Nephron progenitor cell (in vitro differentiated cells): Measurements from ENCODE around the gene FCHO1.

Experiments used
- DNase-seq: peaks from one replicate; pipeline ENCODE4 v3.0.0; 2021
- H3K27ac Mint-ChIP-seq: 2 replicates; pipeline ENCODE4 v1.8.0; 2021; ENCODE audit warnings: mild to moderate bottlenecking, moderate library complexity, mixed read lengths
- H3K27me3 Mint-ChIP-seq: 2 replicates; pipeline ENCODE4 v1.8.0; 2021; ENCODE audit warnings: mild to moderate bottlenecking, low read depth, mixed read lengths; ENCODE audit not compliant: poor library complexity
- H3K36me3 Mint-ChIP-seq: 2 replicates; pipeline ENCODE4 v1.8.0; 2021; ENCODE audit warnings: low read depth, mixed read lengths
- H3K4me1 Mint-ChIP-seq: 2 replicates; pipeline ENCODE4 v1.8.0; 2021; ENCODE audit warnings: mixed read lengths
- H3K4me3 Mint-ChIP-seq: 2 replicates; pipeline ENCODE4 v1.8.0; 2021; ENCODE audit warnings: mild to moderate bottlenecking, moderate library complexity, mixed read lengths
- H3K9me3 Mint-ChIP-seq: 2 replicates; pipeline ENCODE4 v1.8.0; 2021; ENCODE audit warnings: mild to moderate bottlenecking, moderate library complexity, mixed read lengths
- TF ChIP-seq, protein P1 (sequence below): fragments of 200-600 bp; sonication (generic); IDR thresholded peaks from 2 replicates; pipeline ENCODE4 v1.5.0; 2021; ENCODE audit warnings: antibody characterized with exemption

Gene FCHO1

GRCh38 chr19:17831419-17831888 lies 80.2 kb downstream of the FCHO1 start:
- Mint-ChIP-seq H3K27me3 (peaks cover 32% of the 10 kb centered on the region), H3K27ac (no peak overlapping the region), H3K9me3 (no peaks in the 10 kb centered on the region), H3K4me1 (peaks cover 33% of the 10 kb centered on the region), H3K4me3 (peak overlapping the region; percentile 82), H3K36me3 (no peaks in the 10 kb centered on the region)
- TF ChIP-seq, protein P1, sequence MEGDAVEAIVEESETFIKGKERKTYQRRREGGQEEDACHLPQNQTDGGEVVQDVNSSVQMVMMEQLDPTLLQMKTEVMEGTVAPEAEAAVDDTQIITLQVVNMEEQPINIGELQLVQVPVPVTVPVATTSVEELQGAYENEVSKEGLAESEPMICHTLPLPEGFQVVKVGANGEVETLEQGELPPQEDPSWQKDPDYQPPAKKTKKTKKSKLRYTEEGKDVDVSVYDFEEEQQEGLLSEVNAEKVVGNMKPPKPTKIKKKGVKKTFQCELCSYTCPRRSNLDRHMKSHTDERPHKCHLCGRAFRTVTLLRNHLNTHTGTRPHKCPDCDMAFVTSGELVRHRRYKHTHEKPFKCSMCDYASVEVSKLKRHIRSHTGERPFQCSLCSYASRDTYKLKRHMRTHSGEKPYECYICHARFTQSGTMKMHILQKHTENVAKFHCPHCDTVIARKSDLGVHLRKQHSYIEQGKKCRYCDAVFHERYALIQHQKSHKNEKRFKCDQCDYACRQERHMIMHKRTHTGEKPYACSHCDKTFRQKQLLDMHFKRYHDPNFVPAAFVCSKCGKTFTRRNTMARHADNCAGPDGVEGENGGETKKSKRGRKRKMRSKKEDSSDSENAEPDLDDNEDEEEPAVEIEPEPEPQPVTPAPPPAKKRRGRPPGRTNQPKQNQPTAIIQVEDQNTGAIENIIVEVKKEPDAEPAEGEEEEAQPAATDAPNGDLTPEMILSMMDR: no peak
- peak; percentile 21 for DNase-seq

- H3K27ac Mint-ChIP-seq: no peak overlapping the region
- no peaks in the 10 kb centered on the region for H3K36me3 Mint-ChIP-seq
- TF ChIP-seq, protein P1: no peak
- peaks cover 36% of the 10 kb centered on the region for H3K27me3 Mint-ChIP-seq
- no peak for DNase-seq
- peaks cover 36% of the 10 kb centered on the region for H3K4me1 Mint-ChIP-seq
- no peak overlapping the region for H3K4me3 Mint-ChIP-seq
- no peaks in the 10 kb centered on the region for H3K9me3 Mint-ChIP-seq
Observed at GRCh38 chr19:17832443-17833208, 81.3 kb downstream of the FCHO1 start.

- H3K9me3 Mint-ChIP-seq: no peaks in the 10 kb centered on the region
- no peak overlapping the region for H3K4me3 Mint-ChIP-seq
- no peak overlapping the region for H3K27ac Mint-ChIP-seq
- DNase-seq: no peak
- H3K36me3 Mint-ChIP-seq: no peaks in the 10 kb centered on the region
- H3K27me3 Mint-ChIP-seq: peaks cover 50% of the 10 kb centered on the region
- peaks cover 26% of the 10 kb centered on the region for H3K4me1 Mint-ChIP-seq
- TF ChIP-seq, protein P1: no peak
Observed at GRCh38 chr19:17834350-17835181, 83.3 kb downstream of the FCHO1 start.

- peaks cover 56% of the 10 kb centered on the region for H3K27me3 Mint-ChIP-seq
- H3K4me1 Mint-ChIP-seq: peaks cover 19% of the 10 kb centered on the region
- TF ChIP-seq, protein P1: no peak
- H3K27ac Mint-ChIP-seq: no peak overlapping the region
- H3K36me3 Mint-ChIP-seq: no peaks in the 10 kb centered on the region
- no peak overlapping the region for H3K4me3 Mint-ChIP-seq
- no peak for DNase-seq
- no peaks in the 10 kb centered on the region for H3K9me3 Mint-ChIP-seq
Observed at GRCh38 chr19:17835182-17836006, 84.1 kb downstream of the FCHO1 start.

GRCh38 chr19:17836530-17836929 lies 85.3 kb downstream of the FCHO1 start:
- DNase-seq: no peak
- TF ChIP-seq, protein P1: no peak
- H3K27me3 Mint-ChIP-seq: peaks cover 61% of the 10 kb centered on the region
- H3K9me3 Mint-ChIP-seq: no peaks in the 10 kb centered on the region
- no peaks in the 10 kb centered on the region for H3K36me3 Mint-ChIP-seq
- H3K27ac Mint-ChIP-seq: no peak overlapping the region
- H3K4me3 Mint-ChIP-seq: no peak overlapping the region
- peaks cover 24% of the 10 kb centered on the region for H3K4me1 Mint-ChIP-seq
